Ovary (tissue), 9 donors: Measurements from ENCODE around the gene ALOXE3. TPM values are rescaled to one million over a fixed set of nuclear protein-coding genes. Genes with fewer than 3 reads are reported as not detected.
A peak's percentile ranks its signal among the peaks of the same experiment; 100 is the strongest.

ENCODE experiments used
- DNase-seq, 5 donors: peaks; one replicate each; pipeline ENCODE4 v3.0.0-alpha.2; 2019 to 2020
- H3K27ac ChIP-seq, 2 donors: fragments of 200-600 bp; one replicate each; pipeline versions ENCODE4 v1.5.1 to v1.8.0; 2019 to 2022
- H3K27me3 ChIP-seq: fragments of 200-600 bp; one replicate; pipeline ENCODE4 v1.8.0; 2022
- H3K36me3 ChIP-seq: fragments of 200-600 bp; sonication (generic); one replicate; pipeline ENCODE4 v1.5.1; 2019
- H3K4me1 ChIP-seq: one replicate; pipeline ENCODE4 v1.8.1; 2013; ENCODE audit warnings: mild to moderate bottlenecking, moderate library complexity; ENCODE audit not compliant: insufficient read depth
- H3K4me3 ChIP-seq: fragments of 200-600 bp; sonication (generic); one replicate; pipeline ENCODE4 v1.5.1; 2017
- H3K9me3 ChIP-seq, 2 donors: fragments of 200-600 bp in 1 of 2; sonication (generic) in 1 of 2; one replicate each; pipeline versions ENCODE4 v1.5.1 to v1.8.1; 2013 to 2019; ENCODE audit warnings: mild to moderate bottlenecking in 1 of 2, moderate library complexity in 1 of 2
- EP300 ChIP-seq: sonication (generic); formaldehyde crosslinking; IDR thresholded peaks from one replicate; pipeline ENCODE4 v1.6.1; 2017; ENCODE audit warnings: antibody characterized with exemption
- POLR2A ChIP-seq: fragments of 450-650 bp; IDR thresholded peaks from one replicate; pipeline ENCODE4 v1.6.1; 2017; ENCODE audit warnings: antibody characterized with exemption, mild to moderate bottlenecking, moderate library complexity
- WGBS, 3 donors: extraction: QIAGEN DNeasy Blood & Tissue Kit in 1 of 3; methylation state at CpG; one replicate each; pipeline versions ENCODE4 v1.1.5 to v1.1.7; 2013 to 2017; 5-methylcytosine and 5-hydroxymethylcytosine counted together
- intact Hi-C, 4 donors: fragments of 100-400 bp; cut with DNase I; formaldehyde crosslinking; loops; one replicate each; pipeline versions ENCODE4 v1.11.0 to v1.15.1; 2022 to 2023
- polyA plus RNA-seq, 2 donors: library from polyadenylated mRNA; stranded (reverse); fragments of 200-250 nt in 1 of 2; fragments of 350-450 nt in 1 of 2; fragmentation: Illumina TruSeq in 1 of 2; extraction: RNeasy Lipid Tissue Mini Kit (QIAGEN cat#74804) in 1 of 2; gene quantifications; one replicate each; pipeline ENCODE4 v1.2.3, GENCODE V29; 2013 to 2014
- total RNA-seq, 7 donors: library from RNA; depleted of rRNA in 2 of 7; stranded (reverse); fragments of >200 nt in 2 of 7; fragmentation: NEBNext Ultra II Directional in 3 of 7; extraction: Animal tissue kit (Norgen Biotek cat#: 25700) in 3 of 7; gene quantifications; one replicate each; pipeline versions ENCODE4 v1.1.0 to v1.2.4, GENCODE V29; 2016 to 2023
- TF ChIP-seq, protein P1 (sequence below), 3 donors: fragments of 450-650 bp in 2 of 3; fragments of 200-600 bp in 1 of 3; IDR thresholded peaks; one replicate each; pipeline versions ENCODE4 v1.5.1 to v1.8.0; 2016 to 2022; ENCODE audit warnings: antibody characterized with exemption in 3 of 3, mild to moderate bottlenecking in 1 of 3
- donor health status: DM: no; HTN: no; CAD: no; lungs with moderate emphysema.
- donor health status: DM: no; HTN: no; CAD: no.
- donor health status: Bipolar disorder and iron deficiency.
- donor health status: DM: yes; HTN: yes; CAD: no.
- donor health status: DM: no; HTN: no; CAD: no.
- donor health status: DM: yes; HTN: yes; CAD: no.

ALOXE3 gene
- total and polyA plus RNA-seq, 9 donors = 0.07 TPM; not detected in 8

DNA sequence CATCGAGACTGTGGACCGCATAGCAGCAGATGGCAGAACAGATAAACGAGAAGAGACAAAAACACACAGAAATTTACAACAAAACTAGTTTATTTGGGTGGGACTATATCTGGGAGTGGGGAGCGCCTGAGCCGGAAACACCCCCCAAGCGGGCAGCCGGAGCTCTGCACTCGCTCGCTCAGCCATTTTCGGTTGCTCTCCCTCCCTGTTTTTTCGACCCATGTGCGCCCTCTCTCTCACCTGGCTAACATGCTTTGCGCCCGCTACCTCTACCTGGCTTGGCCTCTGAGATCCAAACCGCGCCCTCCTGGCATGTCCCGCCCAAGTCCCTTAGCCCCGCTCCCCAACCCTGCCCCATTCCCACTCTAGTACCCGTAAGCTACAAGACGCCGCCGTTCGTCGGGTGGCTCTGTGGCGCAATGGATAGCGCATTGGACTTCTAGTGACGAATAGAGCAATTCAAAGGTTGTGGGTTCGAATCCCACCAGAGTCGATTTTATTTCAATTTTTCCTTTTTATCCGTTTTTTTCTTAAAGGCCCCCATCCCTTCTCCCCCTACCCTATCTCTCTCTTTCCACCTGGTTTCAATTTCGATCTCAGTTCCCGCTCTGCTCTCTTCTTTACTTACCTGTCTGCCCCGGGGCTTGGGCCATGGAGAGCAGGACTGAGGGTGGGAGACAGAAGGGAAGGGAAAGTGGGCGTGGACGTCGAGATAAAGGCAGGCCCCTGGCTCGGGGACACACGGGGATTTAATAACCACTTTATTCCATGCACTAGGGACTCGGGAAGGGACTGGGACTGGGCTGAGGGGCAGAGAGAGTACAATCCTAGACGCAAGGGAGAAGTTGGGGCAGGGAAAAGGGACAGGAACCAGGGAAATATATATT is 2.4 kb upstream of the ALOXE3 start:
- Histone ChIP-seq H3K4me1 (peaks cover 20% of the 10 kb centered on the region), H3K9me3 (no peaks in the 10 kb centered on the region), H3K27ac (peak overlapping the region; percentile 26 to 43), H3K4me3 (peak overlapping the region; percentile 51), H3K36me3 (no peaks in the 10 kb centered on the region), H3K27me3 (no peaks in the 10 kb centered on the region)
- WGBS, 3 donors = 0 to 1% (median 1%) methylated on average over 40 of the region's 40 CpGs
- peak; percentile 54 to 74 (median 74) for DNase-seq
- TF ChIP-seq, protein P1, sequence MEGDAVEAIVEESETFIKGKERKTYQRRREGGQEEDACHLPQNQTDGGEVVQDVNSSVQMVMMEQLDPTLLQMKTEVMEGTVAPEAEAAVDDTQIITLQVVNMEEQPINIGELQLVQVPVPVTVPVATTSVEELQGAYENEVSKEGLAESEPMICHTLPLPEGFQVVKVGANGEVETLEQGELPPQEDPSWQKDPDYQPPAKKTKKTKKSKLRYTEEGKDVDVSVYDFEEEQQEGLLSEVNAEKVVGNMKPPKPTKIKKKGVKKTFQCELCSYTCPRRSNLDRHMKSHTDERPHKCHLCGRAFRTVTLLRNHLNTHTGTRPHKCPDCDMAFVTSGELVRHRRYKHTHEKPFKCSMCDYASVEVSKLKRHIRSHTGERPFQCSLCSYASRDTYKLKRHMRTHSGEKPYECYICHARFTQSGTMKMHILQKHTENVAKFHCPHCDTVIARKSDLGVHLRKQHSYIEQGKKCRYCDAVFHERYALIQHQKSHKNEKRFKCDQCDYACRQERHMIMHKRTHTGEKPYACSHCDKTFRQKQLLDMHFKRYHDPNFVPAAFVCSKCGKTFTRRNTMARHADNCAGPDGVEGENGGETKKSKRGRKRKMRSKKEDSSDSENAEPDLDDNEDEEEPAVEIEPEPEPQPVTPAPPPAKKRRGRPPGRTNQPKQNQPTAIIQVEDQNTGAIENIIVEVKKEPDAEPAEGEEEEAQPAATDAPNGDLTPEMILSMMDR (IDR thresholded peaks at IDR 0.05) = peak in 2 of 3 donors; percentile 28 to 54
- no peak for TF ChIP-seq POLR2A
- intact Hi-C loops = loop anchor here in 3 of 4 donors (2.0 to 10.0 kb wide), 5 partner anchors 57 to 104 kb away; partner anchors contain the start of gene TMEM107 (in 1 of the 3)

DNA sequence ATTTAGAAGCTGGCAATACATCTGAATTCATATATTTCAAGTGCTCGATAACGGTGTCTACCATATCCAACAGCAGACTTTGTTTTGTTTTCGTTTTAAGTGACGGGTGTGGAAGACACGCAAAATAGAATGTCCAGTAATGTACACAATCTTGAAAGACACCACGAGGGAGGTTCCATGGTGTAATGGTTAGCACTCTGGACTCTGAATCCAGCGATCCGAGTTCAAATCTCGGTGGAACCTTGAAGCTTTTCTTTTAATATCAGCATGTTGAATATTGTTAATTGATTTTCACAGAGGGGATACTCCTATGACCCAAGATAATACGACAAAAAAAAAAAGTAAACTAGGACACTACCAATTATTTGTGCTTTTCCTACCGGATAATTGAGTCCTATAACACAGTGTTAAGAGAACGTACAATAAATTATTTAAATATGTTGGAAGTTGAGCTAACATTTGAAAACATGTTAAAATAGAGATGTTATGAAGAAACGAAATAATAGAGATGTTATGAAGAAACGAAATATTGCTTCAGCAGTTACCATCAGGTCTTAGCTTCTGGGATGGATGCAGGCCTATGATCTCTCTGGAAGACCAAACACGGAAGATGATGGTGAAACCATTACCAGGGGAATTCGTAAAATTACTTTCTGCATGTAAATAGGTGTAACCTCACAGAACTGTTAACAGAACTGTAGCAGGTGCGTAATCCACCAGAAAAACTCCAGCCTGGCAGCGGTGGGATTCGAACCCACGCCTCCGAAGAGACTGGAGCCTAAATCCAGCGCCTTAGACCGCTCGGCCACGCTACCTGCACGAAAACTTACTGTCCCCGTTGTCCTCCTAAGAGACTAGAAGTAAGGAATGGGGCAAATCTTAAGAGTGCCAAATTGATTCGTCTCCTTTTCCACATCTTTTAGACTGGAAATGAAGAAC is 1.5 kb upstream of the ALOXE3 start:
- 0 to 1% (median 1%) methylated on average over 28 of the region's 28 CpGs for WGBS, 3 donors
- no peak for TF ChIP-seq POLR2A
- TF ChIP-seq, protein P1 (IDR thresholded peaks at IDR 0.05) = peak in 1 of 3 donors; percentile 43

DNA sequence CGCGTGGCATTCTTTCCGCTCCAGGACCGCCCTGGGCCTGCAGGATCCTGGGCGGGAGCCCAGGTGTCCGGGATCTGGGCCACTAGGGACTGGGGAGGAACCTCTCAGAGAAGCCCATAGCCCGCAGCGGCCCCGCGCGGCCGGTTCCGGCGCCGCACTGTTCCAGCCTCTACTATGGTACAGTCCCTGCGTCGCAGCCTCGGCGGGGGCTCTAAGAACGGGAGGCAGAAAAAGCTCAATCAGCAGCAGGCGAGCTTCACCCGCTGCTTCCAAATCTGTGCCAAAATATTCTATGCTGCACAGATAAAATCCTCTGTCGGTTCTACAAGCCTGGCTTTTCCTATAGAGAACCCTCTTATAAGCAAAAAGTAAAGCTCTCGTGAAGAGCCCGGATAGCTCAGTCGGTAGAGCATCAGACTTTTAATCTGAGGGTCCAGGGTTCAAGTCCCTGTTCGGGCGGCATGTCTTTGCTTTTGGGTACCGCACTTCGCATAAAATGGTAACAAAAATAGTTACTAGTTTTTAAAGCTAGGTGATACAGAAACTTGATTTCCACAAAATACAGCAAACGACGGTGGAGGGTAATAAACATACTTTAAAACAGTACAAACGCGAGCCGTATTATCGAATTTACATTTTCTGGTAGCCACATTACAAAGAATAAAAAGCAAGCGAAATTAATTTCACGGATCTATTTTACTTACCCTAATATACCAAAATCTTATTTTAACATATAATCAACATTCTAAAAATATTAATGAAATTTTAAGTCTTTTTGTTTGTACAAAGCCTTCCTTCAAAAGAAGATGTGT is 661 bp upstream of the ALOXE3 start:
- peak; percentile 84 to 92 (median 89) for DNase-seq
- 0 to 1% (median 0%) methylated on average over 38 of the region's 38 CpGs for WGBS, 3 donors
- no peaks in the 10 kb centered on the region for H3K9me3 ChIP-seq
- H3K4me3 ChIP-seq = peak overlapping the region; percentile 58
- no peaks in the 10 kb centered on the region for H3K36me3 ChIP-seq
- TF ChIP-seq POLR2A (no peak), EP300 (no peak)
- TF ChIP-seq, protein P1 (IDR thresholded peaks at IDR 0.05) = peak; percentile 87 to 95 (median 88)
- H3K27me3 ChIP-seq = no peaks in the 10 kb centered on the region
- peak overlapping the region; percentile 52 to 69 for H3K27ac ChIP-seq
- intact Hi-C loops = loop anchor here (2.0 to 10.0 kb wide), 4 partner anchors 68 to 176 kb away; partner anchors contain the start of genes RANGRF (in 2 of the 4) and SLC25A35 (in 1 of the 4)
- H3K4me1 ChIP-seq = peaks cover 13% of the 10 kb centered on the region

More for the DNA sequence above, 1.5 kb upstream of the ALOXE3 start:
- Histone ChIP-seq H3K27ac (peak overlapping the region; percentile 52 to 69), H3K36me3 (no peaks in the 10 kb centered on the region), H3K27me3 (no peaks in the 10 kb centered on the region), H3K4me1 (peaks cover 14% of the 10 kb centered on the region), H3K9me3 (no peaks in the 10 kb centered on the region), H3K4me3 (peak overlapping the region; percentile 58)
- peak; percentile 76 to 88 (median 84) for DNase-seq
- intact Hi-C loops = loop anchor here (2.0 to 10.0 kb wide), 9 partner anchors 57 to 175 kb away; partner anchors contain the start of genes RANGRF (in 2 of the 4), SLC25A35 (in 1 of the 4) and TMEM107 (in 1 of the 4)
